Measurements from ENCODE around the gene CTU2. TPM values are rescaled to one million over a fixed set of nuclear protein-coding genes. Genes with fewer than 3 reads are reported as not detected.

The CTU2 gene
- 10 to 100 TPM; 66.6 to 66.8 TPM for total RNA-seq

DNA sequence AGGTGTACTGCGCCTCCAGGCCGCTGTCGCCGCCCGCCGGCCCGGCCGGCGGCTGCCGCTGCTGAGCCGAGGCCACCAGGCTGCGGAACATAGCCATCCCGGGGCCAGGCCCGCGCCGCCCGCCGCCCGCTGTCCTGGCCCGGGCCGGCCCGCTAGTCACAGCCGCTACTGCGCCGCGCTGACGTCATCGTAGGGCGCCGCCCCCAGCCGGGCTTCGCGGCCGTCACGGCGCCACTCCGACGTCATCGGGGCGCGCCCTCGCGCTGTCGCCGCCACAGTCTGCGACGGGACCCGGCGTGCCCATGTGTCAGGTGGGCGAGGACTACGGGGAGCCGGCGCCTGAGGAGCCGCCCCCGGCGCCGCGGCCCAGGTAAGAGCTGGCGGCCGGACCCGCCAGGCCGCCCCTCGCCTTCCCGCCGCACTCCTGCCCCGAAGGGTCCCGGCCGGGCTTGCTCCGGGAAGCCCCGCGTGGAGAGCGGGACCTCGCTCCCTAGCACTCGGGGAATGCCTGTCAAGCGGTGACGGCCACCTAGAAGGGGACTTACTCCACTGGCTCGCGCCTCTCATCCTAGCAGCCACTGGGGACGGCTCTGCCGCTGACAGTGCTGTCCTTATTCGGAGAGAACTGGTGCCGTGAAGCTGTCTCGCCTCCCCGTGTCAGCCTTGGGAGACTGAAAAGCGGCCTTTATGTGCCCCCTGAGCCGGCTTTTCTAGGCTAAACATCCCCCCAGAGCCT, at the start of gene CTU2, which contains the start of gene RNF166:
Gene CTU2 (plus strand): TSS at position 275 of the 736 bp plus-strand sequence. CDS start 28 bp downstream, at position 303.
Gene RNF166 (minus strand): TSS at position 180 of the 736 bp plus-strand sequence. CDS start 83 bp downstream, at position 97.
- POLR2A ChIA-PET = interaction anchor here (1.3 to 2.0 kb wide), 3 partner anchors 9 to 77 kb away, joined by 4 to 5 read pairs (median 4); no protein-coding TSS in a partner anchor
- CTCF ChIA-PET = interaction anchor here (0.7 to 2.3 kb wide), 6 partner anchors 14 to 78 kb away, joined by 3 to 10 read pairs (median 3); no protein-coding TSS in a partner anchor

DNA sequence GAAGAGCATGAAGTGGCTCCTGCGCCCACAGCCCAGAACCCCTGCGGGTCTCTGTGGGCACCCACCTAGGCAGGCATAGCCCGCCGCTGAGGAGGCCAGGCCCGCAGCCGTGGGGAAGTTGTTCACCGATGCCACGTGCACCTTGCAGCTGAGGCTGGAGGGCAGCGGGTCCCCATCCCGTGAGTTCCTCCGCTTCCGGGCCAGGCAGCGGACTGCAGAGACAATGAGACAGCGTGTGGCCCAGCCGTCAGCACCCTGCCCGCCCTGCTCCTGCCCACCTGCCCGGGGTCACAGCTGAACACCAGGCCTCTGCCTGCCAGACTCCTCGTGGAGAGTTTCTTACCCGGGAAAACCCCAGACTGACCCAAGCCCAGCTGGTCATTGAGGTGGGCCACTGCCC, 48.9 kb upstream of the CTU2 start:
- POLR2A ChIA-PET = interaction anchor here (0.5 kb wide), 1 partner anchor 514 kb away, joined by 3 read pairs; the partner anchor contains the start of gene CDH15

DNA sequence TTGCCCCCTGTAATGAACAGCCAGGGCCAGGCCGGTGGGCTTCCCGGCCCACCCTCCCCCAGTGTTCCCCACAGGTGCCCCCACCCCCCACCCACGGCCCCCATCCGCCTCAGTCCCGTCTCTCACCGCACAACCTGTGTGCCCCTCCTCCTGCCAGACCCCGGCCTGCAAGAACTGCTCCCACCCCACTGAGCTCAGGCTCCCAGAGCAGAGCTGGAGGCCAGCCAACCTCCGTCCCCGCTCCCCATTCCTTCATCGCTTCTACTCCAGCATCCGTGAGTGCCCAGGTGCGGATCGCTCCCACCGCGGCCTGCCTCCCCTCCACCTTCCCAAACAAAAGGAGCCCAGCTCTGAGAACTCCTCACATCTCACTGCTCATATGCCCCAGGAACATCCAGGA, 47.6 kb upstream of the CTU2 start:
- POLR2A ChIA-PET = interaction anchor here (0.5 kb wide), 1 partner anchor 144 kb away, joined by 5 read pairs; no protein-coding TSS in a partner anchor
- CTCF ChIA-PET = no interaction called here

More for the DNA sequence above, 48.9 kb upstream of the CTU2 start:
- CTCF ChIA-PET = interaction anchor here (1.2 kb wide), 1 partner anchor 22 kb away, joined by 3 read pairs; no protein-coding TSS in a partner anchor

DNA sequence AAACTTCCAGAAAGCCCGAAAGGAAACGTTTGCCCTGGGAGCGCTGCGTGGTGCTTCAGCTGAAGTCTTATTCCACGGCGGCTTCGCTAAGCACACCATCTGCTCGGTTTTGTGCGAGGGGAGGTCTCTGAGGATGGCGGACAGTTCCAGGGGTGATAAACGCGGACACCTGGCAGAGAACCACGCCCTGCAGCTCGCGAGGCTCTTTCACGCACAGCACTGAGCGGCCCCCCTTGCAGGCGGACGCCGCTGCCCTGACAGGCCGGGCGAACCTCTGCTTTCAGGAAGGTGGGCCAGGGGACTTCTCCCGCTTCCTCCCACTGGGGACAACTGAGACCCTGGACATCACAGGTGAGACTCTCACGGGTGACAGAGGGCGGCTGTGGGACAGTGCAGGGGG, 47.1 kb upstream of the CTU2 start:
- ChIA-PET POLR2A (no interaction called here), CTCF (no interaction called here)

DNA sequence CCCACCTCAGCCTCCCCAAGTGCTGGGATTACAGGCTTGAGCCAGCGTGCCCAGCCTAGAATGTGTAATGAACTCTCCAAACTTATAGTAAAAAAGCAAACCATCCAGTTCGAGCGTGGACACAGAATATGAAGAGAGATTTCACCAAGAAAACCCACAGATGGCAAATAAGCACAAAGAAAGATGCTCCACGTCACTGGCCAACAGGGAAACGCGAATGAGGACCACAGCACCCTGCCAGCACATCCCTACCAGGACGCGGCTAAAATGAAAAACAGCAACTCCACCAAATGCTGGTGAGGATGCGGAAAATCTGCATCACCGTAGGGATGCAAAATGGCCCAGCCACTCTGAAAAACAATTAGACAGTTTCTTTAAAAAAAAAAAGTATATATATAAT, 44.8 kb upstream of the CTU2 start:
- ChIA-PET POLR2A (no interaction called here), CTCF (interaction anchor here (0.7 to 1.1 kb wide), 2 partner anchors 28 to 42 kb away, joined by 3 read pairs; no protein-coding TSS in a partner anchor)

DNA sequence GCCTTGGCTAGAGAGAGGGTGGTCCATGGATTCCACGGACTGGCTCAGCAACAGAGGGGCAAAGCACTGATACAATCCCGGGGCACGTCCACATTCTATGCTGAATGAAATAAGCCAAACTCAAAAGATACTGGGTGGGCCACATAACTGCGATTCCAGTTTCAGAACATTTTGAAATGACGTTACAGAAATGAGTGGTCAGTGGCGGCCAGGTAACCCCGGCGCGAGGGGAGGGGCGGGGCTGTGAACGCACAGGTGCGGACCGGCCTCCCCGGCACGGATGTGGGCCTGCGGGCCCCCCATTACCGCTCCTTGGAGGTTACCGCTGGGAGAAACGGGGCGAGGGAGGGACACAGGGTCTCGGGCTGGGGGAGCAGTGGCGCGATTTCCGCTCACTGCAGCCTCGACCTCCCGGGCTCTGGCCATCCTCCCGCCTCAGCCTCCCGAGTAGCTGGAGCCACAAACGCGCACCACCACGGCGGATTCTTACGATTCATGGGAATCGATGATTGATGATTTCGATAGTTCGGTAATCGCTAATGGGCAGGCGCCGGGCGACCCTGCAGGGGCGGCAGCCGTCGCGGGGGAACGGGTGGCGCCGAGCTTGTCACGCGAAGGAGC, 44.0 kb upstream of the CTU2 start:
- POLR2A ChIA-PET = interaction anchor here (0.7 to 1.4 kb wide), 4 partner anchors 25 to 119 kb away, joined by 3 to 4 read pairs (median 4); no protein-coding TSS in a partner anchor

DNA sequence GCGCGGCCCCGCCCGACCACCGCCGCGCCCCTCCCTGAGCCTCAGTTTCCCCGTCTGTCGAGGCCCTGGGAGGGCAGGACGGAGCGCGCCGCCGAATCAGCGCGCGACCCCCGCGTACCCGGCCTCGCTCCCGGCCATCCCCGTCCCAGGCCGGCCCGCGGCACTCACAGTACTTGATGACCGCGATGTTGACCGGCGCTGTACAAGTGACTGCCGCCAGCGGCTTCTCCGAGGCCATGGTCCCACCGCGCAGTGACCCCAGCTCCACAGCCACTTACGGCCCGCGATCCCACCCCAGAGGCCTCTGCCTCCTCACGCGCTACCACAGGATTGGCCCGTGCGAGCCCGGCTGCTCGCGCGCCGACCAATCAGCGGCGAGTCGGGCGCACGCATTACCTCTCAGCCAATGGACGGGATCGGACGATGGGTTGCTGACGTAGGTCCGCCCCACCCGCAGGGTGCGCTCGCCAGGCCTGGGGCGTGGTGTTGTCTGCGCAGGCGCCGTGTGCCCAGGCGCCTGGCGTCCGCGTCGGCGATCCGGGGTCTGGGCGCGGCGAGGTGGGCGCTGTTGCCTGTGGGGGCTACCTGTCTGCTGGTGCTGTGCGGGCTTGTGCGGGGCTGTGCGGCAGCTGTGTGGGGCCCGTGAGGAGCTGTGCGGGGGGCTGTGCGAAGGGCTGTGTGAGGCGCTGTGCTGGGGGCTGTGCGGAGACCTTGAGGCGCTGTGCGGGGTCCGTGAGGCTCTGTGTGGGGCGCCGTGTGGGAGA, 43.3 kb upstream of the CTU2 start, which contains the start of gene MVD:
Gene MVD (minus strand): TSS at position 249 of the 764 bp plus-strand sequence. CDS start 11 bp downstream, at position 238.
- POLR2A ChIA-PET = interaction anchor here (0.6 to 1.4 kb wide), 6 partner anchors 24 to 119 kb away, joined by 3 to 4 read pairs (median 4); no protein-coding TSS in a partner anchor
- CTCF ChIA-PET = interaction anchor here (1.0 to 1.4 kb wide), 5 partner anchors 20 to 74 kb away, joined by 3 to 9 read pairs (median 4); partner anchors contain the start of gene IL17C

More for the DNA sequence above, 44.0 kb upstream of the CTU2 start:
- CTCF ChIA-PET = interaction anchor here (1.0 to 1.4 kb wide), 5 partner anchors 21 to 42 kb away, joined by 3 to 9 read pairs (median 3); partner anchors contain the start of gene IL17C

DNA sequence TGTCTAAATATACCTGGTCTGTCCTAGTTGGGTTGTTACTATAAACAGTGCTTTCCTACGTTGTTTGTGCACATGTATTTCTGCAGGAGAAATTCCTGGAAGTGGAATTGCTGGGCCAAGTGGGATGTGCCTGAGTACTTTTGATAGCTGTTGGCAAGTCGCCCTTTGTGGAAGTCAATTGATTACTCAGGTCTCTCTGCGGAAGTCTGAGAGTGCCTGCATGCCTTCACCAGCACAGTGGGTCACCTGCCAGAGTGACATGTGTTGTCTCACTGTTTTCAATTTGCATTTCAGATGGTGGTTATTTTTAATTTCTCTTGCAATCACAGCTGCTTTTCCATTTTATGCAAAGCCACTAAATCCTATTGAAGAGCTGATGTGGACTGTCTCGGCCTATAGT, 41.2 kb upstream of the CTU2 start:
- ChIA-PET POLR2A (no interaction called here), CTCF (interaction anchor here (1.0 to 1.8 kb wide), 4 partner anchors 12 to 104 kb away, joined by 3 to 7 read pairs (median 4); no protein-coding TSS in a partner anchor)

DNA sequence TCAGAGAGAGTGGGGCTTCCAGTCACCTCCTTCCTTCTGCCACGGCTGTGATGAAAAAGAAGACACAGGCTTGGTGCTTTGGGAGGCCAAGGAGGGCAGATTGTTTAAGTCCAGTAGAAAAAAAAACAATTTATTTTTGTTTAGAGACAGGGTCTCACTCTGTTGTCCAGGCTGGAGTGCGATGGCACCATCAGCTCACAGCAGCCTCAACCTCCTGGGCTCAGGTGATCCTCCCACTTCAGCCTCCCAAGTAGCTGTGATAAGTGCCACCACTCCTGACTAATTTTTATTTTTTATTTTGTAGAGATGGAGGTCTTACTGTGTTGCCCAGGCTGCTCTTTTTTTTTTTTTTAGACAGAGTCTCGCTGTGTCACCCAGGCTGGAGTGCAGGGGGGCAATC, 40.7 kb upstream of the CTU2 start:
- ChIA-PET CTCF (interaction anchor here (1.0 to 1.8 kb wide), 3 partner anchors 12 to 105 kb away, joined by 4 to 7 read pairs (median 4); no protein-coding TSS in a partner anchor), POLR2A (no interaction called here)

DNA sequence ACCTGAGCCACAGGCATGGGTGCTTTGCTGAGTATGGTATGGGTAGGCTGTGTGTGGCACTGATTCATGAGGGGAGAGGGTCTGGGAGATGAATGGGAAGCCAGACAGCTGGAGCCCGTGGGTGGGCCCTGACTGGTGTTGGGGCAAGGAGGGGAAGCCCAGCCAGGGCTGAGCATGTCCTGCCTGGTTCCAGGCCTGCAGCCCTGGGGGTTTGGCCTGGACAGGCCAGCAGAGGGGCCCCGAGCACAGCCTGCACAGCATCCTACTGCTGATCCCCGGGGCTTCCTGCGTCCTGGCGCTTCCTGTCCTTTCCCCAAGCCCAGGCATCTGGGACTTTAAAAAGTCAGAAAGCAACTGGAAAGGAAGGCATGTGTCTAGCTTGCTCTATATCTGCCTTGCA, 38.8 kb upstream of the CTU2 start:
- POLR2A ChIA-PET = no interaction called here
- CTCF ChIA-PET = interaction anchor here (0.6 kb wide), 1 partner anchor 1118 kb away, joined by 3 read pairs; no protein-coding TSS in a partner anchor

DNA sequence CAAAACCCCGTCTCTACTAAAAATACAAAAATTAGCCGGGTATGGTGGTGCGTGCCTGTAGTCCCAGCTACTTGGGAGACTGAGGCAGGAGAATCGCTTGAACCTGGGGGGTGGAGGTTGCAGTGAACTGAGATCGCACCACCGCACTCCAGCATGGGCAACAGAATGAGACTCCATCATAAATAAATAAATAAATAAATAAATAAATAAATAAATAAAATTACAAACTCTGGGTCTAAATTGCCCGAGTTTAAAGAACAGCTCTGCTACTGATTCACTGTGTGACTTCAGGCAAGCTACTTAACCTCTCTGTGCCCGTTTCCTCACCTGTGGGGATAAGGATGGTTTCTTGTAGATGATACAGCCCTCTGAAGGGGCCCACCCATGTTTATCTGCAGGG, 36.8 kb upstream of the CTU2 start:
- ChIA-PET CTCF (interaction anchor here (2.6 kb wide), 1 partner anchor 12 kb away, joined by 12 read pairs; no protein-coding TSS in a partner anchor), POLR2A (interaction anchor here (0.6 kb wide), 1 partner anchor 1175 kb away, joined by 3 read pairs; no protein-coding TSS in a partner anchor)

DNA sequence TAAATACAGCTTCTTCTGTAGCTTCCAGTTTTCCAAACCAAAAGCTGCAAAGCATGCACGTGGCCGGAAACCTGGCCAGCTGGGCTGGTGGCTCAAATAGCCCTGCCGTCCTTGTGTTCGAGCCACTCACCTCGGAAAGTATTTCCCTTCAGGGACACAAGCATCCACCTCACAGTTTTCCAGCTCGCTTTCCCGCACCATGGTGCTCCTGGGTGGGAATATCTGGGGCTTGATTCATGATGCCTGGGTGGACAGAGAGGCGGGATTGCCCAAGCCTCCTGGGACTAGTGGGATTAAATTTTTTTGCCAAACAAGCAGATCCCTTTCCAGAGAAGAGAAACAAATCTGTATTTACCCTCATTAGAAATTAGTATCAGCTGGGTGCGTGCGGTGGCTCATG, 36.3 kb upstream of the CTU2 start:
- POLR2A ChIA-PET = interaction anchor here (0.6 kb wide), 1 partner anchor 1174 kb away, joined by 3 read pairs; no protein-coding TSS in a partner anchor

DNA sequence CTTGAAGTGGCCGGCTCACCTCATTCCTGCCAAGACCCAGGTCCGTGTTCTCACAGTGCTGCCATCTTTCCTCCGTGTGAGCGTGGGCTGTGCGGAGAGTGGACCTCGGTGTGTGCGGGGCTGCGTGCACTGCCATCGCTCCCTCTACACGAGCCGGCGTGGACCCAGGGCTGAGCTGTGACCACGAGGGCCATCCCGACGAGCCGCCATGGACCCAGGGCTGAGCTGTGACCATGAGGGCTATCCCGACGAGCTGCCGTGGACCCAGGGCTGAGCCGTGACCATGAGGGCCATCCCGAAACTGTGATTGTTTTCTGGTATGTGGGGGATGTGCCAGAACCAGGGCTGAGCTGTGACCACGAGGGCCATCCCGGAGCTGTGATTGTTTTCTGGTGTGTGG, 34.5 kb upstream of the CTU2 start:
- CTCF ChIA-PET = interaction anchor here (1.5 to 2.6 kb wide), 2 partner anchors 9 to 13 kb away, joined by 5 to 12 read pairs; no protein-coding TSS in a partner anchor
- POLR2A ChIA-PET = interaction anchor here (0.6 kb wide), 1 partner anchor 20 kb away, joined by 3 read pairs; no protein-coding TSS in a partner anchor

More for the DNA sequence above, 36.3 kb upstream of the CTU2 start:
- CTCF ChIA-PET = interaction anchor here (2.6 kb wide), 1 partner anchor 11 kb away, joined by 12 read pairs; no protein-coding TSS in a partner anchor

DNA sequence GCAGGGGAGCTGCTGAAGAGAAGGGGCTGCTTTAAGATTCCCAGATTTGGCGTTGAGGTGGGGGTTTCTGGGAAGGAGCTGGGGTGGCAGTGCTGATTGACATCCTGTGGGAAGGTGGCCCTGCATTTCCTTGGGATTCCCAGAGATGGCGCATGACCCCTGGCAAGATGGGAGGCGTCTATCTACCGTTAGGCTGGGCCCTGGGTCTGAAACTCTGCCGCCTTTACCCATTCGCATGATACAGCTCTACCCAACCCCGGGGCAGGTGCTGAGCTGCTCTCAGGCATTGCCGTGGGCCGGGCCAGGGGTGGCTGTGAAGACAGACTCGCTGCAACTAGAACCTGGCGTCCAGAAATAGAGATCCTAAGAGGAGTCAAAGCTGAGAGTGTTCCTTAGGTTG, 33.5 kb upstream of the CTU2 start:
- POLR2A ChIA-PET = no interaction called here
- CTCF ChIA-PET = interaction anchor here (1.5 kb wide), 1 partner anchor 12 kb away, joined by 5 read pairs; no protein-coding TSS in a partner anchor

DNA sequence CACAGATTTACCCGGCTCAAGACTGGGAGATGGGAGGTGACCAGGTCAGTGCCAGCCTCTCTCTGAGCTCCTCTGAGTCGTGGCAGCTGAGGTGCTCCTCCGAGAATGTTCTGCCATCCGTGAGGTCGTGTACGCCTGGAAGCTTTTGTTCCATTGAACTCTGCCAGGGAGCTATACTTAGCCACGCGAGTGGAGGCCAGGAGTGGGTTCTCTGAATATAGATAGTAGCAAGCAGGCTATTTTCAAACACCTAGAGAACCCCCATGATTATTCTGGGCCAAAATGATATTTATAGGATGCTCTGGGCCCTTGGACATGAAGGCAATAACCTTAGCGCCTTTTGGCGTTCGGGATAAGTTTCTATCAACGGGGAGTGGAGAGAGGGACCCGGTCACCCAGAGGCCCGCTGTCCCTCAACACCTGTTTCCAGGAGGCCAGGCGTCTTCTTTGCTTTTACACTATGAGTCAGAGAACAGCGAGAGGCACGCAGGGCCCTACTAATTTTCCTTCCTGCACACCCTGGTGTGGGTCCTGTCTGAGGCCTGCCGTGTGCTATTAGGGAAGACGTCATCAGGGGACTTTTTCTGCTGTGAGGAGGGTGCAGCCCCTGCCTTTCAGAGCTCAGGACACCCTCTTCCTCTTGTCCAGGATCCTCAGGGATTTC, 32.5 kb upstream of the CTU2 start:
- POLR2A ChIA-PET = interaction anchor here (0.6 kb wide), 2 partner anchors 10 to 131 kb away, joined by 3 read pairs; no protein-coding TSS in a partner anchor
- CTCF ChIA-PET = no interaction called here

DNA sequence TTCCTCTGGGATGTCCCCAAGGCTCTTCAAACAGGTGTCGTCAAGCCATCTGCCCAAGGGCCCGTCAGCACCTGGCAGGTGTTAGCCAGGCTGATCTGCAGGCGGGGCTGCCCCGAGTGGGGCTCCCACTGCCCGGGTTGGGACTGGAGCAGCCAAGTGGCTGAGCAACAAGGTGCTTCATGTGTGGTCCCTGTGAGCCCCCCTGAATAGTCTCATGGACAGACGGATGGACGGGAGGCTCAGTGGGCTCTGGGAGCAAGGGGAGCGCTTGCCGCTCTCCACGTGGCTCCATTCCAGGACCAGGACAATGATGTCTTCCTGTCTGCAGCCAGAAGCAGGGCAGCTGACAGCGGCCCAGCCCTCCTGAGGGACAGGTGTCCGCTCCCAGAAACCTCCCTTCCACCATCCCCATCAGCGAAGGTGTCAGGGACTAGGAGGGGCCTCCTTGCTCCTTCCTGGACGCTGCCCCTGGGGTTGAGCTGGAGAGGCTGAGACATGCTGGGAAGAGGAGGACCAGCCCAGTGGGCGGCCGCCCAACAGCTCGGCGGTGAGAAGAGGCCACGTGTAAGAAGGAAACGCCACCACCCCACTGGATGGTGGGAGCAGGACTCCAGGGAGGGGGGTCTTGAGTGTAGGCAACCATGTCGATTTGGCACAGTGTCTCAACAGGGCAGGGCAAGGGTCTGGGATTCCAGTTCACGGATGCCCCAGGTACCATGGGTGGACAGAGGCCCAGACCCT, 29.6 kb upstream of the CTU2 start:
- ChIA-PET POLR2A (no interaction called here), CTCF (no interaction called here)

DNA sequence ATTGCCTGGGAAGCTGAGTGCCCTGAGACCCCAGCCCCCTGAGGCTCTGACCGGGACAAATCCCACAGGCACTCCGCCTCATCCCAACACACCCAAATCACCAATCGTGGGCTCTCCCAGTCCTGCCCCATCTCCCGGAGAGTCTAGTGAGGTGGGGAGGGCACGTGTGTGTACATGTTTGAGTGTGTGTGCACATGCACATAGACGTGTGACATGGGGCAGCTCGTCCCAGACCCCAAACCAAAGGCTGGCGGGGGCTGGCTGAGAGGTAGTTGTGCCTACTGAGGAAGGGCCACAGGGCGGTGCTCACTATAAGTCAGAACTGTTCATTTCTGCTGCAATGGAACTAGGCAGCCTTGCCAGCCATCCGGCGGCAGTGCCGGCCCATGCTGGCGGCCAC, 28.6 kb upstream of the CTU2 start:
- ChIA-PET CTCF (no interaction called here), POLR2A (no interaction called here)
